HG03439 (cell line): ENCODE results near the gene OR1M1.
"Not testable (repeated sequence)": the region's sequence is repeated elsewhere in the genome, so short reads cannot be mapped to it uniquely, and the experiment has no call there.

Experiments
- ATAC-seq: cut with Tn5 transposase; IDR thresholded peaks from one replicate; pipeline ENCODE4 v1.9.1; 2021; ENCODE audit warnings: mild to moderate bottlenecking, moderate library complexity; ENCODE audit not compliant: unreplicated experiment

The OR1M1 gene

GRCh38 chr19:9086761-9087160 lies at the start of gene OR1M1:
TSS of gene OR1M1 (plus strand) at chr19:9087061. CDS start at chr19:9093245, 6,184 bp downstream.
- ATAC-seq: no peak

DNA sequence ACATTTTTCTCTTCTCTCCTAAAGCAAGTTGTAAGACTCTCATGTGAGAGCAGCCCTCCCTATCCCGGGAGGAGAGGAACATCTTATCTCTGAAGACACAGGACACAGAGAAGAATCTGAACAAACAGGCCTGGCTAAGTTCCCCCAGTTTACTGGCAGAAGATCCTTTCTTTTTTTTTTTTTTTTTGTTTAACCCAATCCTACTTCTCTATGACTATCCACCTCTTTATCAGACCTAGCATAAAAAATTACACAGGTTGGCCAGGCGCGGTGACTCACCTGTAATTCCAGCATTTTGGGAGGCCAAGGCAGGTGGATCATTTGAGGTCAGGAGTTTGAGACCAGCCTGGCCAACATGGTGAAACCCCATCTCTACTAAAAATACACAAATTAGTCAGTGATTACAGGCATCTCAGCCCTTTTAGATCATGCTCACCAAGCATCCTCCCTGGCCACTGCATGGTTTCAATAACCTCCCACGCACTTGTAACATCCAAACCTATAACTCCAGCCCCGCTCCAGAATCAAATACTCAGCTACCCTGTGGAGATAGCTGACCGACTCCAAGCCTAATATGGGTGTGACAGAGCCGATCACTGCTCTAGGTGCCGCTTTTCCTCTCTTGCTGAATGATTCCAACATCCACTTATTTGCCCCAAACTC lies 49.3 kb upstream of the OR1M1 start:
- no peak for ATAC-seq

DNA sequence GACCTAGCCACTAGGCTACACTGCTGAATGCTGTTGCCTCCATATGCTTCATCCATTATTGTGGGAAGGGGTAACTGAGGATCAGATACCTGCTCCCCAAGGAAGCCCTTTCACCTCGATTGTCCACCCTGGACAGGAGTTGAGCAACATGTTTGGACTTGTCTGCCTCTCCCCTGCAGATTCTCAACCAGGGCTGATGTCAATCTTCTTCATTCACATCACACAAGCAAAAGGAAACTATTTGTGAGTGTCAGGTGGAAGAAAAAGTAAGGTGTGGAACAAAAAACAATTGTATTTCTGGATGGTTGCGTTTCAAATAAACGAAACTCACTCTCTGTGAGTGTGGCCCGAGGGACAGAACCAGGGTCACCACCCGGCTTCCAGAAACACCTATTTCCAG lies 47.1 kb upstream of the OR1M1 start:
- ATAC-seq: no peak

- no peak for ATAC-seq
These were observed 46.7 kb upstream of the OR1M1 start for GRCh38 chr19:9040131-9040530.

DNA sequence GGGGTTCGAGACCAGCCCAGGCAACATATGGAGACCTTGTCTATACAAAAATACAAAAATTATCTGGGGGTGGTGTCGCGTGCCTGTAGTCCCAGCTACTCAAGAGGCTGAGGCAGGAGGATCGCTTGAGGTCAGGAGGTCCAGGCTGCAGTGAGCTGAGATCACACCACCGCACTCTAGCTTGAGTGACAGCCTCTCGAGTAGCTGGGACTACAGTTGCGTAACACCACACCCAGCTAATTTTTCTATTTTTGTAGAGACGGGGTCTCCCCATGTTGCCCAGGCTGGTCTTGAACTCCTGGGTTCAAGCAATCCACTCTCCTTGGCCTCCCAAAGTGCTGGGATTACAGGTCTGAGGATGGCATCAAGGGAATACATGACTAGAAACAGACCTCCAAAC lies 45.8 kb upstream of the OR1M1 start:
- ATAC-seq: no peak

DNA sequence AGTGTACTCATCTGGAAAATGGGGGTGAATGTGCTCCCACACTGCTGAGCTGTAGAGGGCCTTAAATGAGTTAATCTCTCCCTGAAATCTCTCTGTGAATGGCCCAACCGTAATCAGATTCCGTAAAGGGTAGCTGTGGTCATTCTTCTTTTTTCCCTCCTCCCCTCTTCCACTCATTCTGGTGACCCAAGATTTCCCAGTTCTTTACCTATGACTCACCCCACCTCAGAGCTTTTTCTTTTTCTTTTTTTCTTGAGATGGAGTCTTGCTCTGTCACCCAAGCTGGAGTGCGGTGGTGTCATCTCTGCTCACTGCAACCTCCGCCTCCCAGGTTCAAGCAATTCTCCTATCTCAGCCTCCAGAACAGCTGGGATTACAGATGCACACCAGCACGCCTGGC lies 43.3 kb upstream of the OR1M1 start:
- no peak for ATAC-seq

- no peak for ATAC-seq
These were observed 42.4 kb upstream of the OR1M1 start for GRCh38 chr19:9044449-9044848.

DNA sequence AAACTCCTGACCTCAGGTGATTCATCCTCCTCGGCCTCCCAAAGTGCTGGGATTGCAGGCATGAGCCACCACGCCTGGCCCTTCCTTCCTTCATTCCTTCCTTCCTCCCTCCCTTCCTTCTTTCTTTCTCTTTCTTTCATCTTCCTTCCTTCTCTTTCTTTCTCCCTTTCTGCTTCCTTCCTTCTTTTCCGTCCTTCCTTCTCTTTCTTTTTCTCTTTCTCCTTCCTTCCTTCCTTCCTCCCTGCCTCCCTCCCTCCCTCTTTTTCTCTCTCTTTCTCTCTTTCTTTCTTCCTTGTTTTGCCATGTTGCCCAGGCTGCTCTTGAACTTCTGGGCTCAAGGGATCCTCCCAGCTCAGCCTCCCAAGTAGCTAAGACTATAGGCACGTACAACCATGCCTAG lies 40.2 kb upstream of the OR1M1 start:
- no peak for ATAC-seq

DNA sequence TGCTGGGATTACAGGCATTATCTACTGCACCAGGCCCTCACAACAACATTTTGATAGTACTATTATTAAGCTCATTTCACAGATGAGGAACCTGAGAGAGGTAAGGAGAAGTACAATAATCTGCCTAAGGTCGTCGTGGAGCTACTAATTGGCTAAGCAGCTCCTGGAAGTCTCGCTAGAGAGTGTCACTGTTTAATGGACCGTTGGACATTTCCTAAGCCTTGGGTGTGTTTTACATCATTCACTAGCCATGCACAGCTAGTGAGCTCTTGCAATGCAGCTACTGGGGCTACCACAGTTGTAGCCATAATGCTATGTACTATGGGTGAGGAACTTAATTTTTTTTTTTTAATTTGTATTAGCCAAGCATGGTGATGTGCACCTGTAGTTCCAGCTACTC lies 34.0 kb upstream of the OR1M1 start:
- ATAC-seq: no peak

GRCh38 chr19:9053674-9054073 lies 33.2 kb upstream of the OR1M1 start:
- not testable (repeated sequence) for ATAC-seq

DNA sequence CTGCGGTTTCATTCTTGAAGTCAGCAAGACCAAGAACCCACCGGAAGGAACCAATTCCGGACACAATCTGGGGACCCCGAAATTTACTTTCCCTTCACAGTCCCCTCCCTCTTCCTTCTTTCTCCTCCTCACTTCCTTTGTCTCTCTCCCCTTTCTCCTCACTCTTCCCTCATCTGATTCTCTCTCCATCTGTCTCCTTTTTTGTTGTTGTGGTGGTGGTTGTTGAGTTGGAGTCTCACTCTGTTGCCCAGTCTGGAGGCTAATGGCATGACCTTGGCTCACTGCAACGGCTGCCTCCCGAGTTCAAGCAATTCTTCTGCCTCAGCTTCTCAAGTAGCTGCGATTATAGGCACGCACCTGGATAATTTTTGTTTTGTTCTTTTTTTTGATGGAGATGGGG lies 32.7 kb upstream of the OR1M1 start:
- no peak for ATAC-seq

DNA sequence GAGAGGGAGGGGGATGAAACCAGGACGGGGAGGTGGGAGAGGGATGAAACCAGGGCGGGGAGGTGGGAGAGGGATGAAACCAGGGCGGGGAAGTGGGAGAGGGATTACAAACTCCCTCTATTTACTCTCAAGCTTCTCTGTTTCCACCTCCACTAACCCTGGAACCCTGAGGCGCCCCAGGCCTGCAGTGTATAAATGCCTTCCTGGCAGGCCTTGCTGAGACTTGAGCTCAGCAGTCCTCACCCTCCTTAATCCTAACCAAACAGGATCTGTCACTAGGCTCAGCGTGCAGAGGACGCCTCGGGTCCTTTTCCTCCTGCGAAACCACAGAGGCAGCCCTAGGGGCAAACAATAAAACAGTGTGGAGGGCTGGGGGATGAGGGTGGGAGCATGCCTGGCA lies 32.1 kb upstream of the OR1M1 start:
- no peak for ATAC-seq

DNA sequence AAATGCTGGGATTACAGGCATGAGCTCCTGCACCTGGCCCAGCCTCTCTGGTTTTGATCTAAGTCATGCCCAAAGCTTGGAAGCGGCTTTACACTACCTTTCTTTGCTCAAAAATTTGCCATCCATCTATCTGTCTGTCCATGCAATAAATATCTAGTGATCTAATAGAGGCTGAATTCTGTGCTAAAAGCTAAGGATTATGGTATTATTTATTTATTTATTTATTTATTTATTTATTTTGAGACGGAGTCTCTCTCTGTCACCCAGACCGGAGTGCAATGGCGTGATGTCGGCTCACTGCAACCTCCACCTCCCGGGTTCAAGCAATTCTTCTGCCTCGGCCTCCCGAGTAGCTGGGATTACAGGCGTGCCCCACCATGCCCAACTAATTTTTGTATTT lies 30.7 kb upstream of the OR1M1 start:
- ATAC-seq: not testable (repeated sequence)

DNA sequence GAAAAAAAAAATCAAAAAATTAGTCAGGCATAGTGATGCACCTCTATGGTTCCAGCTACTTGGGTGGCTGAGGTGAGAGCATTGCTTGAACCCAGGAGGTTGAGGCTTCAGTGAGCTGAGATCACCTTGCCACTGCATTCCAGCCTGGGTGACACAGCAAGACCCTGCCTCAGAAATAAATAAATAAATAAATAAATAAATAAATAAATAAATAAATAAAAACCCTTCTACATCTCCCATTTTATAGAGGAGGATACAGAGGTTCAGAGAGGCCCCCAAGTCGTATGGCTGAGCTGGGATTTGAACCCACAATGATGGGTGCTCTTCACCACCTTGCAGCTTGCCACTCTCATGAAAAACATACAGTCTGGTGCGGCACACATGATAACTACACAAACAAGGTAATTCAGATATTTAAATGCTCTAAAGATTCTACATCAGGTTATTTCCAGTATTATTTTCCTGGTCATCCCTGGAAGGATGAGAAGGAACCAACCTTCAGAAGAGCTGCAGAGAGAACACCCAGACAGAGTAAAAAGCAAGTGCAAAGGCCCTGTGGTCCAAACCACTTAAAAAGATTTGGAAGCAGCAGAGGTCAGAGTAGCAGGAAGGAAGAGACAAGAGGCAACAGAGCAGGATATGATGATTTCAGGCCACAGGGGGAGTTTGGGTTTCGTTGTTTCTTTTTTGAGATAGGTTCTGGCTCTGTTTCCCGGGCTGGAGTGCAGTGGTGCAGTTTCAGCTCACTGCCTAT lies 29.2 kb upstream of the OR1M1 start:
- no peak for ATAC-seq

- no peak for ATAC-seq
These were observed 27.8 kb upstream of the OR1M1 start for GRCh38 chr19:9058905-9059667.

GRCh38 chr19:9060564-9061340 lies 26.1 kb upstream of the OR1M1 start:
- ATAC-seq: no peak

DNA sequence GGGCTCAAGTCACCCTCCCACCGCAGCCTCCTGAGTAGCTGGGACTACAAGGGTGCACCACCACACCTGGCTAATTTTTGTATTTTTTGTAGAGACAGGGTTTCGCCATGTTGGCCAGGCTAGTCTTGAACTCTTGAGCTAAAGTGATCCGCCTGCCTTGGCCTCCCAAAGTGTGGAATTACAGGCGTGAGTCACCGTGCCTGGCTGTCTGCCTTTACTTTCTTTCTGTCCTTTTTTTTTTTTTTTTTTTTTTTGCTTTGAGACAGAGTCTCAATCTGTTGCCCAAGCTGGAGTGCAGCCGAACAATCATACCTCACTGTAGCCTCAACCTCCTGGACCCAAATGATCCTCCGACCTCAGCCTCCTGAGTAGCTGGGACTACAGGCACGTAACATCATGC lies 25.0 kb upstream of the OR1M1 start:
- no peak for ATAC-seq

- ATAC-seq: no peak
These were observed 21.3 kb upstream of the OR1M1 start for GRCh38 chr19:9065457-9066014.

DNA sequence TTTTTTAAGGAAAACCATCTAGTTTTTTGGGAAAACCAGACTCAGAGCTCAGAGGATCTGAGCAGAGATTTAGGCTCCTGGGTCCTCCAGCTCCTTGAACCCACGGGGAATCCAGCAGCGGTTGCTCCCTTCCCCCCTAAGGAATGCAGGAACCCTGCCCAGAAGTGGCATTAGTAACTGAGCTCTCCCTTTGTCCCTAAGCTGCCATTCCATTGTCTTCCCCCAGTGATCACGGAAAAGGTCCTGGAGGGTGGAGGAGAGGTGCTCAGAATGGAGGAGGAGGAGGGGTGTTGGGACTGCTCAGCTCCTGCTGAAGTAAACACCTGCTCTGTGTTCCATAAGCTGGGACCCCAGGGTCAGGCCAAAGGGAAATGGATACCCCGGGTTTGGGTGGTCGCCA lies 16.8 kb upstream of the OR1M1 start:
- ATAC-seq: no peak

DNA sequence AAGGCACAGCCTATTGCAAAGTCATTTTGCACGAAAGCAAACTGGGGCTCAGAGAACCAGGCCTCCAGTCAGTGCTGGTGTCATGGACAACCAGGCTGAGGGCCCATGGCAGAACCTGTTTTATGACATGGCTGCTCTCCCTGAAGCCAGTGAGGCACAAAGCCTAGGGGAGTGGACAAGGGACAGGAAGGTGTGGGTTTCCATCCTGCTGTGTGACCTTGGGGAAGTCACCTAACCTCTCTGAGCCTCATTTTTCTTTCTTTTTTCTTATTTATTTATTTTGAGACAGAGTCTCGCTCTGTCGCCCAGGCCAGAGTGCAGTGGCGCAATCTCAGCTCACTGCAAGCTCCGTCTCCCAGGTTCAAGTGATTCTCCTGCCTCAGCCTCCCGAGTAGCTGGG lies 15.1 kb upstream of the OR1M1 start:
- ATAC-seq: not testable (repeated sequence)

GRCh38 chr19:9073806-9074205 lies 13.1 kb upstream of the OR1M1 start:
- ATAC-seq: no peak
